Gastrocnemius medialis (tissue), 4 donors: ENCODE measurements around the gene SAPCD1.

Experiments used
- CTCF ChIP-seq, 5 experiments: fragments of 450-650 bp in 3 of 5; fragments of 200-600 bp in 2 of 5; sonication (generic) in 2 of 5; IDR thresholded peaks in 4 of 5; conservative IDR thresholded peaks in 1 of 5; 1 replicate in 4 of 5; 2 replicates in 1 of 5; pipeline ENCODE4 v1.5.1; 2016 to 2019; ENCODE audit warnings: antibody characterized with exemption in 5 of 5, mild to moderate bottlenecking in 3 of 5, moderate library complexity in 3 of 5
- POLR2A ChIP-seq, 2 donors: fragments of 450-650 bp; IDR thresholded peaks; one replicate each; pipeline ENCODE4 v1.6.1; 2017; ENCODE audit warnings: antibody characterized with exemption in 2 of 2, mild to moderate bottlenecking in 2 of 2, moderate library complexity in 2 of 2

DNA sequence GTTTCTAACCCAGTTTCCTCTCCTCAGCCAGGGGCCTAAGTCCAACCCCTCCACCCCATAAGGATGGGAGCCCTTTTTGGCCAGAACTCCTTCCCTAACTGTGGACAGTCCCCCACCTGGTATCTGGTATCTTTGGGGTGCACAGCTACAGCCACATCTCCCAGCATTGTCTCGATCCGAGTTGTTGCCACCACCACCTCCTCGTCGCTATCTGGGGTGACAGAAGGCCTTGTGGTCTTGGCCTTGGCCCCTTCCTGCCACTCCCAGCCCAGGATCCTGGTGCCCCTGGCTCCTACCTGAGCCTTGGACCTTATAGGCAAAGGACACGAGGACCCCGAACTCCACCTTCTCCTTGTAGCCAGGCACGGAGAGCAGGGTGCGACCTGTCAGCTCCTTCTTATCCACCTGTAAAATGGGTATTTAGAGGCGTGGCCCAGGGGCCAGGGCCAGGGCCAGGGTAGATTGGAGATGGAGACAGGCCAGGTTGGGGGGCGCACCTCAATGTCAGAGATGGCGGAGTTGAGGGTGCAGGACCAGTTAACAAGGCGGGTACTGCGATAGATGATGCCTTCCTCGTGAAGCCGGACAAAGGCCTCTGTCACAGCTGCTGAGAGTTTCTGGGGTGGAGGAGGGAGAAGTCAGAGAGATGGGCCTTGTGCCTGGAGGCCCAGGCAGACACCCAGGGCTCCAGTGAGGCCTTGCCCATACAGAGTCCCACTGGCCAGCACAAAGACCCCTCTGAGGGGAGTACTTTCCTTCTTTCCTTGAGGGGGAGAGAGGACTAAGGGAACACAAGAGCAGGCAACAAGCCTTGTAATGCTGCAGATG, 21.9 kb downstream of the SAPCD1 start:
- TF ChIP-seq CTCF (IDR thresholded peaks at IDR 0.05 in 4 of 5, conservative IDR thresholded peaks at IDR 0.05 in 1 of 5) (no peak), POLR2A (IDR thresholded peaks at IDR 0.05) (no peak)
